HG03457 (cell line): ENCODE data around the gene GAGE2A.
"Not testable (repeated sequence)": the region's sequence is repeated elsewhere in the genome, so short reads cannot be mapped to it uniquely, and the experiment has no call there.

Experiments used
- ATAC-seq: cut with Tn5 transposase; IDR thresholded peaks from one replicate; pipeline ENCODE4 v1.9.1; 2021; ENCODE audit warnings: moderate number of reproducible peaks; ENCODE audit not compliant: unreplicated experiment

Gene GAGE2A, protein sequence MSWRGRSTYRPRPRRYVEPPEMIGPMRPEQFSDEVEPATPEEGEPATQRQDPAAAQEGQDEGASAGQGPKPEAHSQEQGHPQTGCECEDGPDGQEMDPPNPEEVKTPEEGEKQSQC

DNA sequence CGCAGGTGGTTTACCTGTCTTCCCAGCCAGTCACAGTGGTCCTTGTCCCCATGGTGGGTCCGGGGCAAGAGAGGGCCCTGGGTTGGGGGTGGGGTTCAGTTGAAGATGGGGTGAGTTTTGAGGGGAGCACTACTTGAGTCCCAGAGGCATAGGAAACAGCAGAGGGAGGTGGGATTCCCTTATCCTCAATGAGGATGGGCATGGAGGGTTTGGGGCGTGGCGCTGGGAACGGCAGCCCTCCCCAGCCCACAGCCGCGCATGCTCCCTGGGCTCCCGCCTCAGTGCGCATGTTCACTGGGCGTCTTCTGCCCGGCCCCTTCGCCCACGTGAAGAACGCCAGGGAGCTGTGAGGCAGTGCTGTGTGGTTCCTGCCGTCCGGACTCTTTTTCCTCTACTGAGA is at the start of gene GAGE2A:
Gene GAGE2A, plus strand, starts transcription at position 301 of the 400 bp plus-strand sequence. CDS start 1,155 bp downstream, outside the sequence.
- ATAC-seq, result not testable (repeated sequence)

DNA sequence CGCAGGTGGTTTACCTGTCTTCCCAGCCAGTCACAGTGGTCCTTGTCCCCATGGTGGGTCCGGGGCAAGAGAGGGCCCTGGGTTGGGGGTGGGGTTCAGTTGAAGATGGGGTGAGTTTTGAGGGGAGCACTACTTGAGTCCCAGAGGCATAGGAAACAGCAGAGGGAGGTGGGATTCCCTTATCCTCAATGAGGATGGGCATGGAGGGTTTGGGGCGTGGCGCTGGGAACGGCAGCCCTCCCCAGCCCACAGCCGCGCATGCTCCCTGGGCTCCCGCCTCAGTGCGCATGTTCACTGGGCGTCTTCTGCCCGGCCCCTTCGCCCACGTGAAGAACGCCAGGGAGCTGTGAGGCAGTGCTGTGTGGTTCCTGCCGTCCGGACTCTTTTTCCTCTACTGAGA is 47.9 kb upstream of the GAGE2A start, which contains the start of gene GAGE12D:
Gene GAGE12D, plus strand, starts transcription at position 301 of the 400 bp plus-strand sequence. CDS start 1,155 bp downstream, outside the sequence.
- ATAC-seq, result not testable (repeated sequence)

DNA sequence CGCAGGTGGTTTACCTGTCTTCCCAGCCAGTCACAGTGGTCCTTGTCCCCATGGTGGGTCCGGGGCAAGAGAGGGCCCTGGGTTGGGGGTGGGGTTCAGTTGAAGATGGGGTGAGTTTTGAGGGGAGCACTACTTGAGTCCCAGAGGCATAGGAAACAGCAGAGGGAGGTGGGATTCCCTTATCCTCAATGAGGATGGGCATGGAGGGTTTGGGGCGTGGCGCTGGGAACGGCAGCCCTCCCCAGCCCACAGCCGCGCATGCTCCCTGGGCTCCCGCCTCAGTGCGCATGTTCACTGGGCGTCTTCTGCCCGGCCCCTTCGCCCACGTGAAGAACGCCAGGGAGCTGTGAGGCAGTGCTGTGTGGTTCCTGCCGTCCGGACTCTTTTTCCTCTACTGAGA is 38.3 kb upstream of the GAGE2A start, which contains the start of gene GAGE12E:
Gene GAGE12E, plus strand, starts transcription at position 301 of the 400 bp plus-strand sequence. CDS start 1,155 bp downstream, outside the sequence.
- not testable (repeated sequence) for ATAC-seq

DNA sequence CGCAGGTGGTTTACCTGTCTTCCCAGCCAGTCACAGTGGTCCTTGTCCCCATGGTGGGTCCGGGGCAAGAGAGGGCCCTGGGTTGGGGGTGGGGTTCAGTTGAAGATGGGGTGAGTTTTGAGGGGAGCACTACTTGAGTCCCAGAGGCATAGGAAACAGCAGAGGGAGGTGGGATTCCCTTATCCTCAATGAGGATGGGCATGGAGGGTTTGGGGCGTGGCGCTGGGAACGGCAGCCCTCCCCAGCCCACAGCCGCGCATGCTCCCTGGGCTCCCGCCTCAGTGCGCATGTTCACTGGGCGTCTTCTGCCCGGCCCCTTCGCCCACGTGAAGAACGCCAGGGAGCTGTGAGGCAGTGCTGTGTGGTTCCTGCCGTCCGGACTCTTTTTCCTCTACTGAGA is 28.8 kb upstream of the GAGE2A start, which contains the start of gene GAGE12F:
Gene GAGE12F, plus strand, starts transcription at position 301 of the 400 bp plus-strand sequence. CDS start 1,155 bp downstream, outside the sequence.
- not testable (repeated sequence) for ATAC-seq

DNA sequence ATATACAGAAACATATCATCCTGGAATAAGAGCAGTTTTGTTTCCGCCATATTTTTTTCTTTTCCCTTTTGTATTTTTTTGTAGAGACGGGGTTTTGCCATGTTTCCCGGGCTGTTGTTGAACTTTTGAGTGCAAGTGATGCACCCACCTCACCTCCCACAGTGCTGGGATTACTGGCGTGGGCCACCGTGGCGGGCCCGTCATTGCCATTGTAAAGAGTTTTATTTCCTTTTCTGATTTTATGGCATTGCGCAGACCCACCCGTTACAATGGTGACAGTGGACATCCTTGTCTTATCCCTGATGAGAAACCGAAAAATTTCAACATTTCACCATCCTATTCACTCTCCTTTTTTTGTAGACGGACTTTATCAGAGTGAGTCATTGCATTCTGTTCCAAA is 20.6 kb upstream of the GAGE2A start:
- not testable (repeated sequence) for ATAC-seq

DNA sequence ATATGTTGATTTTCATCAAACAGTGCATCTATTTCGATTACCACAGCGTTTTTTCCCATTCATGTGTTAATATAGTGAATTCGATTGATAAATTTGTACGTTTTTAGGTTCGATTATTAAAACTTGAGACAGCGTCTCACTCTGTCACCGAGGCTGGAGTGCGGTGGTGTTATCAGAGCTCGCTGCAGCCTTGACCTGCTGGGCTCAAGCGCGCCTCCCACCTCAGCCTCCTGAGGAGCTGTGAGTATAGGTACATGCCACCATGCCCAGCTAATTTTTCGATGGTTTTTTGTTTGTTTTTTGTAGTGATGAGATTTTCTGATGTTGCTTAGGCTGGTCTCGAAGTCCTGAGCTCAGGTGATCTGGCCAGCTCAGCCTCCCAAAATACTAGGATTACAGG is 20.1 kb upstream of the GAGE2A start:
- ATAC-seq, result not testable (repeated sequence)

DNA sequence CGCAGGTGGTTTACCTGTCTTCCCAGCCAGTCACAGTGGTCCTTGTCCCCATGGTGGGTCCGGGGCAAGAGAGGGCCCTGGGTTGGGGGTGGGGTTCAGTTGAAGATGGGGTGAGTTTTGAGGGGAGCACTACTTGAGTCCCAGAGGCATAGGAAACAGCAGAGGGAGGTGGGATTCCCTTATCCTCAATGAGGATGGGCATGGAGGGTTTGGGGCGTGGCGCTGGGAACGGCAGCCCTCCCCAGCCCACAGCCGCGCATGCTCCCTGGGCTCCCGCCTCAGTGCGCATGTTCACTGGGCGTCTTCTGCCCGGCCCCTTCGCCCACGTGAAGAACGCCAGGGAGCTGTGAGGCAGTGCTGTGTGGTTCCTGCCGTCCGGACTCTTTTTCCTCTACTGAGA is 19.2 kb upstream of the GAGE2A start, which contains the start of gene GAGE12G:
Gene GAGE12G, plus strand, starts transcription at position 301 of the 400 bp plus-strand sequence. CDS start 1,155 bp downstream, outside the sequence.
- not testable (repeated sequence) for ATAC-seq

DNA sequence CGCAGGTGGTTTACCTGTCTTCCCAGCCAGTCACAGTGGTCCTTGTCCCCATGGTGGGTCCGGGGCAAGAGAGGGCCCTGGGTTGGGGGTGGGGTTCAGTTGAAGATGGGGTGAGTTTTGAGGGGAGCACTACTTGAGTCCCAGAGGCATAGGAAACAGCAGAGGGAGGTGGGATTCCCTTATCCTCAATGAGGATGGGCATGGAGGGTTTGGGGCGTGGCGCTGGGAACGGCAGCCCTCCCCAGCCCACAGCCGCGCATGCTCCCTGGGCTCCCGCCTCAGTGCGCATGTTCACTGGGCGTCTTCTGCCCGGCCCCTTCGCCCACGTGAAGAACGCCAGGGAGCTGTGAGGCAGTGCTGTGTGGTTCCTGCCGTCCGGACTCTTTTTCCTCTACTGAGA is 9.6 kb upstream of the GAGE2A start, which contains the start of gene GAGE12H:
Gene GAGE12H, plus strand, starts transcription at position 301 of the 400 bp plus-strand sequence. CDS start 1,155 bp downstream, outside the sequence.
- ATAC-seq, result not testable (repeated sequence)

DNA sequence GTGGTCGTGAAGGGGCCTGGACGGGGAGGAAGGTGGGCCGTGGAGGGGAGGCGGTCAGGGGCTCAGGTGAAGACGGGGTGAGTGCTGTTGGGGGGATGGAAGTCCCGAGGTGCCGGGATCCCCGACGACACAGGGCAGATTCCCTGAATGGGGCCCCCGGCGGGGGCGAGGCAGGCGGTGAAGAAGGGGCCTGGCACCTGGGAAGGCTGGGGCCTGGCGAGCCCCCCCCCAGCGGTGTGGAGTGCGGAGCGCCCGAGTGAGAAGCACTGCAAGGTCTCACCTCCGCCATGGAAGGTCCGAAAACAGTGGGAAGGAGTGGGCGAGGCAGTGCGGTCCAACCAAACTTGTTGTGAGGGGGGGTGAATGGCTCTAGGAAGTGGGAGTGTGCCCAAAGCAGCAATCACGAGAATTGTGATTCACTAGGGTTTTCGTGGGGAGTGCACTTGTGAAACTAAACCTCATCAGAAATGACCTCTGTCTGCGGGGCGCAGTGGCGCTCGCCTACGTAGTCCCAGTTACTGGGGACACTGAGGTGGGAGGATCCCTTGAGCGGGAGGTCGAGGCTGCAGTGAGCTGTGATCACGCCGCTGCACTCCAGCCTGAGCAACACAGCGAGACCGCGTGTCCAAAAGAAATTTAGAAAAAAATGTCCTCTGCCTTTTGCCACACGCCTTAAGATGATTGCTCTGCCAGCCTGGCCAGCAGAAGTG is 628 bp downstream of the GAGE2A start:
- not testable (repeated sequence) for ATAC-seq

DNA sequence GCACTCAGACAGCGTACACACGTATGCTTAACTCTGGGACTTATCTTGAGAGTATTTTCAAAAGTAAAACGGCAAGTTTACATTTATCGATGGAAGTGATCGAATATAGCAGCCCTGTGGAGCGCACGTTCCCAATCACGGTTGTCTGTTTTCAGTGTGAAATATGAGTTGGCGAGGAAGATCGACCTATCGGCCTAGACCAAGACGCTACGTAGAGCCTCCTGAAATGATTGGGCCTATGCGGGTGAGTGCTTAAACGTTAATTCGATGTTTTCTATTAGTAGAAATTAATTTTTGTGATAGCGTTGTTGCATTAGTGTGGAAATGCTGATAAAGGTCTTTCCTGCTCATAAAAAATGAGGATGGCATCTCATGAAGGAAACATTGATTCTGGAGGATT is 1.2 kb downstream of the GAGE2A start:
- ATAC-seq, result not testable (repeated sequence)

DNA sequence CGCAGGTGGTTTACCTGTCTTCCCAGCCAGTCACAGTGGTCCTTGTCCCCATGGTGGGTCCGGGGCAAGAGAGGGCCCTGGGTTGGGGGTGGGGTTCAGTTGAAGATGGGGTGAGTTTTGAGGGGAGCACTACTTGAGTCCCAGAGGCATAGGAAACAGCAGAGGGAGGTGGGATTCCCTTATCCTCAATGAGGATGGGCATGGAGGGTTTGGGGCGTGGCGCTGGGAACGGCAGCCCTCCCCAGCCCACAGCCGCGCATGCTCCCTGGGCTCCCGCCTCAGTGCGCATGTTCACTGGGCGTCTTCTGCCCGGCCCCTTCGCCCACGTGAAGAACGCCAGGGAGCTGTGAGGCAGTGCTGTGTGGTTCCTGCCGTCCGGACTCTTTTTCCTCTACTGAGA is 9.4 kb downstream of the GAGE2A start, which contains the start of gene GAGE1:
Gene GAGE1, plus strand, starts transcription at position 301 of the 400 bp plus-strand sequence. CDS start 1,155 bp downstream, outside the sequence.
- not testable (repeated sequence) for ATAC-seq

DNA sequence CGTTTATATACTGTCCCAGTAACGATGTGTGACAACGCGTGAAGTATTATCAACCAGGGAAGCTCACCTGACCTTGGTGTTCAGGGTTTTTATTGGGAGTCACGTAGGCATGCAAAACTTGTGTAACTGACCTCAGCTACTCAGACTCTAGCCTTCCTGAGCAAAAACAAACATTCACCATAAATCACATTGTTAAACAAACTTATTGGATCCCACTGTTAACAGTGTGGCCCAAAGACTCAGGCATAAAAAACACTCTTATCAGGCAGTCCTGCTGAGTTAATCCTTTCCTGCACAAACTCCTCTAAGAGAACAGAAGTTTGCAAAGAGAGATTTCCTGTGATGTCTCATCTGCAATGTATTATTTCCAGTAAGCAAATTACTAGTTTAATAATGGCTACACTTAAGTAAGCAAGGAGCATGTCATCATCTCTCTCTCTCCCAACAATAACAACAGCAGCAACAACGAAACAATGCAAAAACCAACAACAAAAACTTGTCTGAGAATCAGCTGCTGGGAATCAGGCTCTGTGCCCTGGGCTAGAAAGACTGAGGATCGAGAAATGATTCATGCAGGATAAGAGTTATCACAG is 21.5 kb downstream of the GAGE2A start:
- ATAC-seq, result no peak

DNA sequence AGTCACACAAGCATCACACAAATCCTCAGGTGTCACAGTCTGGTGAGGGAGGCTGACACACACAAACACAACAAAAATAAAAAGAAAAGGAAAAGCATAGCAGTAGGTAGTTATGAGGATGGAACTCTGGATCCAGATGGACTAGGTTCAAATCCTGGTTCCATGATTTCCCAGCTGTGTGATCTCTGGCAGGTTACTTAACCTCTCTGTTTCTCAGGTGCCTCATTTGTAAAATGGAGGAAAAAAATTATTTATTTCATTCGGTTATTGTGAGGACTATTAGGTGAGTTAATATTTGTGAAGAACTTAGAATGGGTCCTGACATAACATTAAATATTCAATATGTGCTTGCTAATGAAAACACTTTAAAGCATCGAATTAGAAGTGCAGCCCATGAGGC is 29.3 kb downstream of the GAGE2A start:
- no peak for ATAC-seq

DNA sequence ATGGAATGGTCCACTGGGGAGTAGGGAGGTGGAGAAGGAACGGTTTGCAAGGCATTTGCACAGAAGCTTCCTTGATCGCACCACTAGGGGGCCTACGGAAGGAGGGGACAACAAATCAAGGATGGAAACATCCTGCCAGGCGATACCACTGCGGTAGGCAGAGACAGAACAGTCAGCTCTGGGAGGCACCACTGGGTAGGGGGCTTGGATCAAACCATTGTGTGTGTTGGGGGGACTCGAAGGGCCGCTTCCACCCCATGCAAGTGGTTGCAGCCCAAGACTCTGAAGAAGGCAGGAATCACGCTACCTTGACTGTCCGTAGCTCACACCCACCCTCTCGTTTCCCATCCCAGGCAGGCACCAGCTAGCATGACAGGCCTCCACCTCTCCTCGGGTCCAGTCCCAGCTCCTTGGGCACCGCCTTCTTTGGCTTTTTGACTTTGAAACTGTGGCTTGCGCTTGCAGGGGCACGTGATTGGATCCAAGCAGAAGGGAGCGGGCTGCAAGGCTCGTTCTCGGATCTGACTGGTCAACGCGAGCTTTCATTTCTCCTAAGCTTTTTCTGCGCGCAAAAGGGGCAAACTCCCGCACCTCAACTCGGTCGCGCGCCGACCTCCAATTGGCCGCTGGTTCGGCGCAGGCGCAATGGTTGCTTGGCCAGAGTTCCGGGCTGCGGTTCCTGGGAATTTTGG is 37.9 kb downstream of the GAGE2A start:
- no peak for ATAC-seq

DNA sequence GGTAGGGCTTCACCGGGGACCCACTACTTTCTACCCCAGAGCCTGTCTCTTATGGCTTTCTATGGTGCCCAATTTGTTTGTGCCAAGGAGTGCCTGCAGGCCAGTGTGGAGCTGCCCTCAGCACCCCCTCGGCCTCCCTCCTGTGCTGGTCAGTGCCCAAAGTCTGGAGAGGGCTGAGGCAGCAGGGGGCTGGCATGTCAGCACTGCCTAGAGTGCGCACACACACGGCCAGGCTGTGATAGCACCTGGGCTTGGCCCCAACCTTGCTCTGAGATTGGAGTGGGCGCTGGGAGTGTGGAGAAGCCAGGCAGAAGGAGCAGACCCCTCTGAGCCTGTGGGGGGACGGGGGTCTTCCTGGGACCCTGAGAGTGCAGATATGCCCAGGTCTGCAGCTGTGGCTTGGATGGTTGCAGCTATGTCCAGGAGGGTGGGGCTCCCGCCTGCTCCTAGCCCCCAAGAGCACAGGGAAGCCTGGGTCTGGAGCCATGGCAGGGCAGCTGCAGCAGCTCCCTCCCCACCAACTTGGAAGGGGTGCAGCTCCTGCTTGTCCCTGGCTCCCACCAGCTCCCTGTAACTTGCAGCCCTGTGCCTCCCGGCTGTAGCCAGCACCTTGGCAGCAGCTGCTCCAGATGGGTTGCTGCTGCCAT is 55.8 kb downstream of the GAGE2A start:
- ATAC-seq, result no peak
